Upper lobe of left lung (tissue), 4 donors: ENCODE measurements around the gene GALNT18.

Experiments used
- CTCF ChIP-seq, 6 experiments: fragments of 450-650 bp in 4 of 6; fragments of 200-600 bp in 2 of 6; sonication (generic) in 2 of 6; IDR thresholded peaks; one replicate each; pipeline ENCODE4 v1.5.1; 2016 to 2019; ENCODE audit warnings: antibody characterized with exemption in 6 of 6
- EP300 ChIP-seq, 4 donors: sonication (generic); formaldehyde crosslinking; IDR thresholded peaks; one replicate each; pipeline ENCODE4 v1.5.1; 2017; ENCODE audit warnings: antibody characterized with exemption in 4 of 4, control low read depth in 2 of 4
- POLR2A ChIP-seq, 4 donors: fragments of 450-650 bp; IDR thresholded peaks; one replicate each; pipeline ENCODE4 v1.5.1; 2016 to 2017; ENCODE audit warnings: antibody characterized with exemption in 4 of 4, mild to moderate bottlenecking in 2 of 4
- POLR2AphosphoS5 ChIP-seq, 2 donors: sonication (generic); formaldehyde crosslinking; IDR thresholded peaks; one replicate each; pipeline ENCODE4 v1.5.1; 2017; ENCODE audit warnings: antibody characterized with exemption in 2 of 2

DNA sequence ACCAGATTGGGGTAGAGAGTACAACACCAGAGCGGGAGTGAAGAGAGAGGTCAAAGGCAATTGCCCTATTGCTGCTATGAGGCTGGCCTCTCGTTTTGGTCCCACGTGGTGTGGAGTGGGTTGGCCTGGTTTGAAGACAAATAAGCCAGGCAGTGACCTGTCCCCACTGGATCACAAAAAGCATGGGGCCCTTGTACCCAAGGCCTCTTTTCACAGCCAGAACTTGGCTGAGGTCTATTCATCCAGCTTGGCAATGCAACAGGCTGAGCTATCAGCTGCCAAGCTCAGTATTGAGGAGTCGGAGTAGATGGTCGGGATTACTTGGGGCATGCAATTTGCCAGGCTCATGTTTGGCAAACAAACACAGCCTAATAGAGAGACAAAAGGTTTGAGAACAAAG lies 19.2 kb upstream of the GALNT18 start:
- TF ChIP-seq CTCF (IDR thresholded peaks at IDR 0.05) = no peak
- TF ChIP-seq POLR2A (IDR thresholded peaks at IDR 0.05) = no peak
- no peak for TF ChIP-seq EP300 (IDR thresholded peaks at IDR 0.05)
- TF ChIP-seq POLR2AphosphoS5 (IDR thresholded peaks at IDR 0.05) = no peak
